NOMO-1 (cell line): Measurements from ENCODE around the gene HTR1E.
A peak's percentile ranks its signal among the peaks of the same experiment; 100 is the strongest.
"Not testable (repeated sequence)": the region's sequence is repeated elsewhere in the genome, so short reads cannot be mapped to it uniquely, and the experiment has no call there.

Experiments
- DNase-seq, 2 experiments: peaks; one replicate each; lab custom pipeline; 2025; ENCODE audit not compliant: unreplicated experiment in 2 of 2; lab: John Stamatoyannopoulos, UW

Gene HTR1E

DNA sequence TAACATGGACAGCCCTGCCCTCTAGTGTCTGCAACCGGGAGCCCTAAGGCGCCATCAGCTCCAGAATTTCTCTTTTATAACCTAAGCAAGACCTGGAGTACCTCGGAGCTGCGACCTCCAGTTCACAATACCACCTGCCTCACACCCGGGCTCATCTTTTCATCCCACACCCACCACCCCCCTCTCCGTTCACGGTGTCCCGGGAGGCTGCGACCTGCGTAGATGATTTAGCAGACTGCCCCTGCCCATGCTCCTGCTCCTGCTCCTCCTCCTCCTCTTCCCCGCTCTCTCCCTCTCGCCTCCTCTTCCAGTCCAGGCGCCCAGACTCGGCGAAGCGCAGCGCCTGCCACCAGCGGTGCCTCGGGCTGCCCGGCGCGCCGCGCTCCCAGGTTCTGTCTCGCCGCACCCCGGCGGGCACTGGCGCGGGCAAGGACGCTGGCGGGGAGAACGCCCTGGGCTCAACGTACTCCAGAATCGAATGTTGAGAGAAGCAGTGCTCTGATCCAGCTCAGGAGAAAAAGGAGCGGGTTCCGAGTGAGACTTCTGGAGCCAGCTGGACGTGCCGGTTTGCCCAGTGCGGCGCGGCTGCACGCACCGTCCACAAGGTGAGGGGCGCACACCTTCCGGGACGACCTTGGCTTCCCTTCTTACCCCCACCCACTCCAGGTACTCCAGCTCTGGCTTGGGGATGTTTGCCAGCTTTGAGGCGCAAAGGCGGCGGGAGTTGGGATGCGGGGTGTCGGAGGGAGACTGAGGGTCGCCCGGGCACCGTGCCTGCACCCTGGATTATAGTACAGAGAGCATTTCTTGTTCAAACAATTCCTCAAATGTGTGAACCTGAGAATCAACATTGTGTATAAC lies at the start of gene HTR1E:
Gene HTR1E (plus strand): TSS at position 310 of the 861 bp plus-strand sequence. CDS start 77,807 bp downstream, outside the sequence.
- DNase-seq = peak in 1 of 2 experiments; percentile 1

DNA sequence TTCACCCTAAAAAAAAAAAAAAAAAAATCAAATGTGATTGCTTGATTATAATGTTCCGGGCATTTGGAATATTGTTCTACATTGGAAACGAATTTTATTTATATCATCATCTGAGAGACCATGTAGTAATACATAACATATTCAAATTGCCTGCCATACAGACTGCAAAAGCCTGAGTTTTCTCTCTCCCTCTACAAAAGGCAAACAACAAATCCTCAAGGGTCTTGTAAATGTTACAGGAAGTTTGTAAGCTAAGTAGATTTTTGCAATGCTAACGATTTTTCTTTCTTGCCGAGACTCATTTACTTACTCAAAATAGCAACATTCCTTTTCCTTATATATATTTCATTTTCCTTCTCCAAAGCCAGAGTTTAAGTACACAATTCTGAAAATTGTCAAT lies 49.0 kb upstream of the HTR1E start:
- no peak for DNase-seq

- not testable (repeated sequence) for DNase-seq
Measured at GRCh38 chr6:86897265-86897664, 40.1 kb upstream of the HTR1E start.

DNA sequence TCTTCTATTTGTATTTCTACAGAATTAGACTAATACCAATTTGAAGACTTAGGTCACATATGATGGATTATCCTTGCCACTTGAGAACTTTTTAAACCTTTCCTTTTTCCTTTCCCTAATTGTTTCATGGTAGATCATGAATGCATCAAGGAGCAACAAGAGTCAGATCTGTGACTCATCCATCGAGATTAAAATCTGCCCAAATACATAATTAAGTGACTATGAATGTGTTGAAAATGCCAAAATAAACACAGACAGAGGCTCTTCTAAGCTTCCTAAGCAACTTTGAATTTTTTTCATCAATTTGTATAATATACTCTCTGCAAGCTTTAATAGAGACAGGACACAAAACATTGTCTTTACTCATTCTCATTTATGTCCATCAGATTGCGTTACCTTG lies 23.5 kb upstream of the HTR1E start:
- no peak for DNase-seq

DNA sequence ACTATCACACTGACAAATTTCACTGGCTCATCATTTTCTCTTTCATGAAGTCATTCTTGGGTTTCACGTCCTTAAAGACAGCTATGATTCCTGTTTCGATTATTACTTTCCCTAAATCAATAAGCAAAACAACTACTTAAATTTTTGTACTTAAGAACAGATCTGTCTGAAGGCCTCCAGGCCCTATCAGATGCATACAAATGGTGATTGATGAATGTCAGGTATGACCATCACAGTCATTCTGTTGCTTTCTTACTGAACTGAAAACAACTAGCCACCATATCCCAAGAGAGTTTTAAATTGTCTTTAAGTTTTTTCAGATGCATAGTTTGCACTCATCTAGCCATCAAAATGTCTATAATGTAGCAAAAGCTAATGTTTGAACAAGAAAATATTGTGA lies 20.9 kb upstream of the HTR1E start:
- DNase-seq = no peak

- DNase-seq = not testable (repeated sequence)
Measured at GRCh38 chr6:86927138-86927537, 10.2 kb upstream of the HTR1E start.

DNA sequence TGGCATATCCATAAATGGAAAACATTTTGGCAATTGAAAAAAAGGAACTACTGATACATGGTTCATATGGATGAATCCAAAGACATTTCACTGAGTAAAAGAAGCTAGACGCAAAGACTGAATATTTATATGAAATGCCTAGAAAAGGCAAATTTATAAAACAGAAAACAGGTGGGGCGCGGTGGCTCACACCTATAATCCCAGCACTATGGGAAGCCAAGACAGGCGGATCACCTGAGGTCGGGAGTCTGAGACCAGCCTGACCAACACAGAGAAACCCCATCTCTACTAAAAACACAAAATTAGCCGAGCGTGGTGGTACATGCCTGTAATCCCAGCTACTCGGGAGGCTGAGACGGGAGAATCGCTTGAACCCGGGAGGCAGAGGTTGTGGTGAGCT lies 9.5 kb upstream of the HTR1E start:
- not testable (repeated sequence) for DNase-seq

GRCh38 chr6:86934365-86934764 lies 3.0 kb upstream of the HTR1E start:
- DNase-seq = no peak

GRCh38 chr6:86936834-86937218 lies 502 bp upstream of the HTR1E start:
- no peak for DNase-seq

- no peak for DNase-seq
Measured at GRCh38 chr6:86938814-86939213, 1.5 kb downstream of the HTR1E start.

DNA sequence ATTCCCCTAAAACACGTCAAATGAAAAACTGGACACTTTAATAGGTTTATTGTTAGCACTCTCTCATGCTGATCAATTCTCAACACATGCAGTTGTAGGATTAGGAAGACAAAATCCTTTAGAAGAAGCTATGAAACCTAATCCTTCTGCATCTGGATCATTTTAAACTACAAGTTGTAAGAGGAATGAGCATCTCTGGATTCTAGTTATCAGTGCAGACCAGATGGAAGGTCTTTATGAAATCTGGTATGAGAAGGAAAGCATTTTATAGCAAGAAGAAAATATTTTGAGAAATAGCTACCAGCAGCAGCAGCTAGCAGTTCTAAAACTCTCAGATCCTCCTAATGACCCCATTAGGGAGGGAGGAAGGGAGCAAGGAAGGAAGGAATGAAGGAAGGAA lies 4.1 kb downstream of the HTR1E start:
- no peak for DNase-seq

- no peak for DNase-seq
Measured at GRCh38 chr6:86942769-86943516, 5.6 kb downstream of the HTR1E start.

DNA sequence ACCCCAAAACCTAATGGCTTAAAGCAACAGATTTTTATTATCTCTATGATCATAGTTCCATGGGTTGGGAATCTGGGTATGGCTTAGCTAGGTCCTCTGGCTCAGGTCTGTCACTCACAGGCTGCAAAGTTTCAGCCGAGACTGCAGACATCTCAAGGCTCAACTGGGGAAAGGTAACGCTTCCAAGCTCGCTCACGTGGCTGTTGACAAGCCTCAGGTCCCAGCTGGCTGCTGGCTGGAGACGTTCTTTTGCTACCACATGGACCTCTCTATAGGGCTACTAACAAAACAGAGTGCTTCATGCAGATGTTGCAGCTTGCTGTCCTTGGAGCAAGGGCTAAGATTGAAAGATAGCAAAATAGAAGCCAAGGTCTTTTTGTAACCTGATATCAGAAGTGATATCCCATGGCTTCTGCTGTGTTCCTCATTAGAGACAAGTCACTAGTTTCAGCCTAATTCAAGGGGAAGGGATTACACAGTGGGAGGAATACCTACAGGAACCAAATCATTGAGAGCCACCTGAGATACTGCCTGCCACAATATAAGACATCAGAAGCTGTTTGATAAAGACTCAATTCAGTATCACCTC lies 6.6 kb downstream of the HTR1E start:
- no peak for DNase-seq

- DNase-seq = no peak
Measured at GRCh38 chr6:86949771-86950170, 12.4 kb downstream of the HTR1E start.

GRCh38 chr6:86952991-86953390 lies 15.7 kb downstream of the HTR1E start:
- no peak for DNase-seq

DNA sequence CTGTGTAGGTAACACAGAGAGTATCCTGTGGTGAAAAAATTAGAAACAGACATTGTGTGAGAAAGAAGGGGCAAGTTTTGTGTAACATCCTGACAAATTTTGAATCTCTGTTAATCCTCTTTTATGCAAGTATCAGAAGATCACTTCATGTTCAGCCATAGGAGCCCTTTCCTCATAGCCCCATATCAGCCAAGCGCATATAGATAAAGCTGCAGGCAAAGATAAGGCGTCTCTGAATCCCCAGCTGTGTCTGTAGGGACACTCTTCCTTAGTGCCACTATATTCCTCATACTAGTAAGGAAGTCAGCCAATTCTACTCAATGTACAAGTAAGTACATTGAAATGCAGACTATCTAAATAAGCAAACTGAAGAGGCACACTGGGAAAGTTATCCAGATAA lies 22.3 kb downstream of the HTR1E start:
- no peak for DNase-seq

DNA sequence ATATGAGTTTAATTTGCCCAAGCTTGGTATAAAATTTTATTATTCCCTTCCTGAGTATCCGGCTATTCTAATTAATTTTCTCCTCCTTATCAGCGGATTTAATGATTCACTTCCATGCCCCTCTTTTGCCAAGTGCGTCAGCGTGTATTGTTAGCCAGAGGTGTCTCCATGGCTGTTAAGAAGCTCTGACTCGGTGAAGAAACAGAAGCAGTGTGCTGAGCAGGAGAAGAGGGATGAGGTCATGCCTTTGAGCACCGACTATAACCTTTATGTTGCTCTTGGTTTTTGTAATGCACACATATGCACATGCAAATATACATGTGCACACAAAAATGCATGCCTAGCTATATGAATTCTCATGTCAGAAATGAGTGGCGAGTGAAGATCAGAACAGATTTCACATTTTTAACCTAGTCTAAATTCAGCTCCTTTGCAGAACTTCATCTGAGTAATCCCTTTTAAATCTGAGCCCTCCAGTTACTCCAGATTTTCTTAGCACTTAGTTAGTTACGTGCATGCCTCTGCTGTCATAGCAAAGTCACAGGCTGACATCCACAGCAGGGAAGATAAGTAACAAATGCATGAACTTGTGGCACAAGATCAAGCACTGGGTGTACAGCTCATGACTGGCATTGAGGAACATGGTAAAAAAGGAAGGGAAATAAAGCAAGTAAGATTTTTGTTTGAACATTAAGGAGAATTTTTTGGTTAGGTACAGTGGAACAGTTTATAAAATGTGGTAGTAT lies 24.3 kb downstream of the HTR1E start:
- DNase-seq = no peak

- no peak for DNase-seq
Measured at GRCh38 chr6:86963352-86963751, 26.0 kb downstream of the HTR1E start.

DNA sequence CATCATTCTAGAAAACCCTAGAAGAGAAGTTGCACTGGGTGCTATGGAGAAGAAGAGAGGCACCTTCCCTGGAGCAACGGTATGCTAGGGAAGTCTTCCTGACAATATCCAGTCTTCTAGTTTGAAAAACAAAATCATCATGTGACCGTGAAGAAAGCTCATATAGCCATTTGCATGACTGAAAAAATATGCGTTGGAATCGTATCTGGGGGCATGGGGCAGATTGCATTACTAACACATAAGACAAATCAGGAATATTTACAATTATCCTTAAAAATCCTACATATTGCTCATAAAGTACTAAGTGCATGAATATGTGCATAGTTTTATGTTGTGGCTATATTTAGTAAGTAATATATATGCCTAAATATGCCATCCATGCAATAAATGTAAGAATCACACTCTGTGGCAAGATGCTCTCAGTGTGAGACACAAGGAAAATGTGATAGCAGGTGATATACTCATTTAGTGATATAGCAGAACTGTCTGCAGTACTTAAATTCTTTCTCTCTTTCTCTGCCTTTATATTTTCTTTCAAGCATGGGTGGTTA lies 26.8 kb downstream of the HTR1E start:
- no peak for DNase-seq

DNA sequence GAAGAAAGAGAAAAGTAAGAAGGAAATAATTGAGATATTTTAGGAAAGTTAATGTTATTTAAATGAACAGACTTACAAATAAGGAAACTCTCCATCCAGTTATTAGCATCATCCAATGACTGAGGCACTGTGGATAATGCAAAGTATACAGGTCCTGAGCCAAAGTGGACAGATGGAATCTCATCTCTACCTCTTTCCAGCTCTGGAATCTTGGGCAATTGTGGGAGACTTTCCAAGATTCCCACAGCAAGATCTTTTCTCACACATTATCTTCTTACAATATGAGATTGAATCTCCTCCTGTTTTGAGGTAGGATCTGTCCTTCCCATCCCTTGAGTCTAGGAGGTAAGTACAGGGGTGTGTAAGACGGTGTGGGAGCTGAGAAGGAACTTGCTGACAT lies 28.9 kb downstream of the HTR1E start:
- DNase-seq = no peak

DNA sequence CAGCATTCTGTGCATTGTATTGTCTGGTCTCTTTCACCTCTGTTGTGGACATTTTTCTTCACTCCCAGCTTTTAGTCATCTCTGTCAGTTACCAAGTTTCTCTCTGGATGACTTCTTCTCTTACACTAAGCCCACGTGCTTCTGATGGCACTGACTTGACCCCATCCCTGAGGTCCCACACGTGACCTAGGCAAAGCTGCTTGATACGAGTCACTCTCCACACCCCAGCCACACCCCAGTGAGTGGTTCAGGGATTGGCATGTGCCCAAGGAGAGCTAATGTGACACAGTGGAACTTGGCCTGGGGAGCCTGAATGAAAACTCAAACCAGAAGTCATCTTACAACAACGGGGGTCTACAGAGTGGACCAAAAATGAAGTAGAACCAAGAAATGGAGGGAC lies 32.2 kb downstream of the HTR1E start:
- DNase-seq = no peak
